H1 (cell line): ENCODE data around the gene TFDP1. TPM values are rescaled to one million over a fixed set of nuclear protein-coding genes. Genes with fewer than 3 reads are reported as not detected.

ENCODE experiments used
- BACH1 ChIP-seq: IDR thresholded peaks from 2 replicates; pipeline ENCODE4 v1.6.1; 2012; ENCODE audit warnings: low read length, improper control_type of control experiment
- EZH2 ChIP-seq: fragments of 200-600 bp; sonication (generic); IDR thresholded peaks from 2 replicates; pipeline ENCODE4 v1.7.1; 2012; ENCODE audit warnings: low read depth, mild to moderate bottlenecking, moderate library complexity, low read length, inconsistent platforms; ENCODE audit not compliant: severe bottlenecking
- HDAC6 ChIP-seq: IDR thresholded peaks from one replicate; pipeline ENCODE4 v1.7.1; 2012; ENCODE audit warnings: low read depth, mild to moderate bottlenecking, inconsistent platforms, low read length, moderate library complexity
- JUN ChIP-seq: IDR thresholded peaks from 2 replicates; pipeline ENCODE4 v1.6.1; 2011; ENCODE audit warnings: low read depth, mild to moderate bottlenecking, improper control_type of control experiment, low read length
- MAX ChIP-seq: IDR thresholded peaks from 2 replicates; pipeline ENCODE4 v1.6.1; 2012; ENCODE audit warnings: inconsistent platforms
- POU5F1 ChIP-seq: IDR thresholded peaks from 2 replicates; pipeline ENCODE4 v1.6.1; 2011; ENCODE audit warnings: low read depth, mild to moderate bottlenecking, low read length, moderate library complexity
- SIRT6 ChIP-seq: IDR thresholded peaks from one replicate; pipeline ENCODE4 v1.7.1; 2012; ENCODE audit warnings: low read length, inconsistent platforms
- SIX5 ChIP-seq: IDR thresholded peaks from 2 replicates; pipeline ENCODE4 v1.6.1; 2011; ENCODE audit warnings: mild to moderate bottlenecking, low read depth, low read length
- YY1 ChIP-seq: IDR thresholded peaks from 2 replicates; pipeline ENCODE4 v1.6.1; 2011; ENCODE audit warnings: low read depth, mild to moderate bottlenecking, low read length
- polyA plus RNA-seq, 7 experiments: library from polyadenylated mRNA; depleted of rRNA in 3 of 7; stranded (reverse) in 5 of 7; unstranded in 2 of 7; fragments of >200 nt in 5 of 7; fragments of 200-250 nt in 2 of 7; gene quantifications; 1 replicate in 5 of 7; 2 replicates in 1 of 7; 4 replicates in 1 of 7; pipeline versions ENCODE4 v1.2.1 to v1.2.3, GENCODE V29; 2011 to 2013; ENCODE audit warnings: missing spikeins in 2 of 7, mixed read lengths in 2 of 7
- total RNA-seq: library from RNA; stranded (reverse); fragmentation: NEBNext Ultra II Directional; extraction: Animal tissue kit (Norgen Biotek cat#: 25700); gene quantifications from 2 replicates; pipeline ENCODE4 v1.2.1, GENCODE V29; 2021
- TF ChIP-seq, protein P1 (sequence below): fragments of 300-600 bp; sonication (generic); IDR thresholded peaks from 2 replicates; pipeline ENCODE4 v1.7.1; 2012; ENCODE audit warnings: low read length, moderate library complexity, mild to moderate bottlenecking, inconsistent platforms; ENCODE audit not compliant: insufficient replicate concordance

The TFDP1 gene
- total and polyA plus RNA-seq, 2 of the 8 experiments (the other 6 are each of a cell fraction or from before 2014, with no cell fraction given), result 43.6 to 81.9 TPM

DNA sequence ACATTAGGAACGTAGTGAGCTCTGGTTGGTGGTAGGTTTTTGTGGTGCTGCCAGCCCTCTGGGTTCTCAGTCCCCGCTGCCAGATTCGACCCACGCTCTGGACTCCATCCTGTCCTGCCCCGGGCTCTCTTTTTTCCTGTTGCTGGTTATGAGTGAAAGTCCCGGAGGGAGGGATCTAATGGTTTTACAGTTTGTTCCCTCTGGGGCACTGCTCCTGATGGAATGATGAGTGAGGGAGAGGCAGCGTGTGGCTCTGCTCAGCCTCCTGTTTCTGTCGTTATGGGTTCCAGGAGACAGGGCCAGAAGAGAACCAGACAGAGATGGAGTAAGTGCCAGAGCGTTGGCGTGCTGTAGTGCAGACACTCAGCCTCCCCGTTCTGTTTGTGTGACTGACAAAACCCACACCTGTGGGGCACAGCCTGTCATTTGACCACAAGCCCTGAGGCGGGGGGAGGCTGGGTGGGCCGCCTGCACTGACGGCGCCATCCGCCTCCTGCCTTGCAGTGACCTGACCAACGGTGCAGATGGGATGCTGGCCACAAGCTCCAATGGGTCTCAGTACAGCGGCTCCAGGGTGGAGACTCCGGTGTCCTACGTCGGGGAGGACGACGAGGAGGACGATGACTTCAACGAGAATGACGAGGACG lies 55.2 kb downstream of the TFDP1 start (continued):
- TF ChIP-seq, protein P1, sequence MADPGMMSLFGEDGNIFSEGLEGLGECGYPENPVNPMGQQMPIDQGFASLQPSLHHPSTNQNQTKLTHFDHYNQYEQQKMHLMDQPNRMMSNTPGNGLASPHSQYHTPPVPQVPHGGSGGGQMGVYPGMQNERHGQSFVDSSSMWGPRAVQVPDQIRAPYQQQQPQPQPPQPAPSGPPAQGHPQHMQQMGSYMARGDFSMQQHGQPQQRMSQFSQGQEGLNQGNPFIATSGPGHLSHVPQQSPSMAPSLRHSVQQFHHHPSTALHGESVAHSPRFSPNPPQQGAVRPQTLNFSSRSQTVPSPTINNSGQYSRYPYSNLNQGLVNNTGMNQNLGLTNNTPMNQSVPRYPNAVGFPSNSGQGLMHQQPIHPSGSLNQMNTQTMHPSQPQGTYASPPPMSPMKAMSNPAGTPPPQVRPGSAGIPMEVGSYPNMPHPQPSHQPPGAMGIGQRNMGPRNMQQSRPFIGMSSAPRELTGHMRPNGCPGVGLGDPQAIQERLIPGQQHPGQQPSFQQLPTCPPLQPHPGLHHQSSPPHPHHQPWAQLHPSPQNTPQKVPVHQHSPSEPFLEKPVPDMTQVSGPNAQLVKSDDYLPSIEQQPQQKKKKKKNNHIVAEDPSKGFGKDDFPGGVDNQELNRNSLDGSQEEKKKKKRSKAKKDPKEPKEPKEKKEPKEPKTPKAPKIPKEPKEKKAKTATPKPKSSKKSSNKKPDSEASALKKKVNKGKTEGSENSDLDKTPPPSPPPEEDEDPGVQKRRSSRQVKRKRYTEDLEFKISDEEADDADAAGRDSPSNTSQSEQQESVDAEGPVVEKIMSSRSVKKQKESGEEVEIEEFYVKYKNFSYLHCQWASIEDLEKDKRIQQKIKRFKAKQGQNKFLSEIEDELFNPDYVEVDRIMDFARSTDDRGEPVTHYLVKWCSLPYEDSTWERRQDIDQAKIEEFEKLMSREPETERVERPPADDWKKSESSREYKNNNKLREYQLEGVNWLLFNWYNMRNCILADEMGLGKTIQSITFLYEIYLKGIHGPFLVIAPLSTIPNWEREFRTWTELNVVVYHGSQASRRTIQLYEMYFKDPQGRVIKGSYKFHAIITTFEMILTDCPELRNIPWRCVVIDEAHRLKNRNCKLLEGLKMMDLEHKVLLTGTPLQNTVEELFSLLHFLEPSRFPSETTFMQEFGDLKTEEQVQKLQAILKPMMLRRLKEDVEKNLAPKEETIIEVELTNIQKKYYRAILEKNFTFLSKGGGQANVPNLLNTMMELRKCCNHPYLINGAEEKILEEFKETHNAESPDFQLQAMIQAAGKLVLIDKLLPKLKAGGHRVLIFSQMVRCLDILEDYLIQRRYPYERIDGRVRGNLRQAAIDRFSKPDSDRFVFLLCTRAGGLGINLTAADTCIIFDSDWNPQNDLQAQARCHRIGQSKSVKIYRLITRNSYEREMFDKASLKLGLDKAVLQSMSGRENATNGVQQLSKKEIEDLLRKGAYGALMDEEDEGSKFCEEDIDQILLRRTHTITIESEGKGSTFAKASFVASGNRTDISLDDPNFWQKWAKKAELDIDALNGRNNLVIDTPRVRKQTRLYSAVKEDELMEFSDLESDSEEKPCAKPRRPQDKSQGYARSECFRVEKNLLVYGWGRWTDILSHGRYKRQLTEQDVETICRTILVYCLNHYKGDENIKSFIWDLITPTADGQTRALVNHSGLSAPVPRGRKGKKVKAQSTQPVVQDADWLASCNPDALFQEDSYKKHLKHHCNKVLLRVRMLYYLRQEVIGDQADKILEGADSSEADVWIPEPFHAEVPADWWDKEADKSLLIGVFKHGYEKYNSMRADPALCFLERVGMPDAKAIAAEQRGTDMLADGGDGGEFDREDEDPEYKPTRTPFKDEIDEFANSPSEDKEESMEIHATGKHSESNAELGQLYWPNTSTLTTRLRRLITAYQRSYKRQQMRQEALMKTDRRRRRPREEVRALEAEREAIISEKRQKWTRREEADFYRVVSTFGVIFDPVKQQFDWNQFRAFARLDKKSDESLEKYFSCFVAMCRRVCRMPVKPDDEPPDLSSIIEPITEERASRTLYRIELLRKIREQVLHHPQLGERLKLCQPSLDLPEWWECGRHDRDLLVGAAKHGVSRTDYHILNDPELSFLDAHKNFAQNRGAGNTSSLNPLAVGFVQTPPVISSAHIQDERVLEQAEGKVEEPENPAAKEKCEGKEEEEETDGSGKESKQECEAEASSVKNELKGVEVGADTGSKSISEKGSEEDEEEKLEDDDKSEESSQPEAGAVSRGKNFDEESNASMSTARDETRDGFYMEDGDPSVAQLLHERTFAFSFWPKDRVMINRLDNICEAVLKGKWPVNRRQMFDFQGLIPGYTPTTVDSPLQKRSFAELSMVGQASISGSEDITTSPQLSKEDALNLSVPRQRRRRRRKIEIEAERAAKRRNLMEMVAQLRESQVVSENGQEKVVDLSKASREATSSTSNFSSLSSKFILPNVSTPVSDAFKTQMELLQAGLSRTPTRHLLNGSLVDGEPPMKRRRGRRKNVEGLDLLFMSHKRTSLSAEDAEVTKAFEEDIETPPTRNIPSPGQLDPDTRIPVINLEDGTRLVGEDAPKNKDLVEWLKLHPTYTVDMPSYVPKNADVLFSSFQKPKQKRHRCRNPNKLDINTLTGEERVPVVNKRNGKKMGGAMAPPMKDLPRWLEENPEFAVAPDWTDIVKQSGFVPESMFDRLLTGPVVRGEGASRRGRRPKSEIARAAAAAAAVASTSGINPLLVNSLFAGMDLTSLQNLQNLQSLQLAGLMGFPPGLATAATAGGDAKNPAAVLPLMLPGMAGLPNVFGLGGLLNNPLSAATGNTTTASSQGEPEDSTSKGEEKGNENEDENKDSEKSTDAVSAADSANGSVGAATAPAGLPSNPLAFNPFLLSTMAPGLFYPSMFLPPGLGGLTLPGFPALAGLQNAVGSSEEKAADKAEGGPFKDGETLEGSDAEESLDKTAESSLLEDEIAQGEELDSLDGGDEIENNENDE, result no peak
- no peak for TF ChIP-seq JUN
- no peak for TF ChIP-seq BACH1
- TF ChIP-seq MAX, result no peak
- no peak for TF ChIP-seq SIRT6
- TF ChIP-seq POU5F1, result no peak
- no peak for TF ChIP-seq YY1
- no peak for TF ChIP-seq SIX5
- no peak for TF ChIP-seq HDAC6
- no peak for TF ChIP-seq EZH2
